Measurements from ENCODE around the gene ABCC9. TPM values are rescaled to one million over a fixed set of nuclear protein-coding genes. Genes with fewer than 3 reads are reported as not detected.
"Not testable (repeated sequence)": the region's sequence is repeated elsewhere in the genome, so short reads cannot be mapped to it uniquely, and the experiment has no call there.

The ABCC9 gene
- total and polyA plus RNA-seq, 10 donors, result 0.42 to 21.8 (median 14.2) TPM

- no peak for DNase-seq
- intact Hi-C loops (cut with DNase I; ENCODE audit: low total_unique reads), result no loop called here
- WGBS, 5 donors, result 75 to 83% (median 79%) methylated on average over 7 of the region's 7 CpGs
- Histone ChIP-seq H3K36me3 (no peaks in the 10 kb centered on the region), H3K9me3 (peaks cover 0 to 12% (median 4%) of the 10 kb centered on the region in 8 donors), H3K4me3 (no peak overlapping the region), H3K27ac (no peak overlapping the region), H3K27me3 (replicated peaks in 1 of 7) (no peaks in the 10 kb centered on the region), H3K4me1 (peaks cover 0 to 10% (median 0%) of the 10 kb centered on the region in 6 donors)
- no peak for TF ChIP-seq CTCF (IDR thresholded peaks at IDR 0.05 in 8 of 11, conservative IDR thresholded peaks at IDR 0.05 in 3 of 11)
- no peak for TF ChIP-seq POLR2A (IDR thresholded peaks at IDR 0.05)
- no peak for TF ChIP-seq POLR2AphosphoS5 (IDR thresholded peaks at IDR 0.05)
Observed at GRCh38 chr12:21788089-21788983, 152.9 kb downstream of the ABCC9 start.

GRCh38 chr12:21786041-21786531 lies 155.1 kb downstream of the ABCC9 start:
- intact Hi-C loops (cut with DNase I; ENCODE audit: low total_unique reads), result no loop called here
- Histone ChIP-seq H3K27ac (no peak overlapping the region), H3K27me3 (replicated peaks in 1 of 7) (no peaks in the 10 kb centered on the region), H3K36me3 (no peaks in the 10 kb centered on the region), H3K4me3 (no peak overlapping the region), H3K9me3 (peaks cover 0 to 12% (median 4%) of the 10 kb centered on the region in 8 donors), H3K4me1 (peaks cover 0 to 10% (median 0%) of the 10 kb centered on the region in 6 donors)
- no peak for TF ChIP-seq POLR2AphosphoS5 (IDR thresholded peaks at IDR 0.05)
- no peak for TF ChIP-seq CTCF (IDR thresholded peaks at IDR 0.05 in 8 of 11, conservative IDR thresholded peaks at IDR 0.05 in 3 of 11)
- no peak for DNase-seq
- 59 to 82% (median 67%) methylated on average over 3 of the region's 3 CpGs for WGBS, 5 donors

DNA sequence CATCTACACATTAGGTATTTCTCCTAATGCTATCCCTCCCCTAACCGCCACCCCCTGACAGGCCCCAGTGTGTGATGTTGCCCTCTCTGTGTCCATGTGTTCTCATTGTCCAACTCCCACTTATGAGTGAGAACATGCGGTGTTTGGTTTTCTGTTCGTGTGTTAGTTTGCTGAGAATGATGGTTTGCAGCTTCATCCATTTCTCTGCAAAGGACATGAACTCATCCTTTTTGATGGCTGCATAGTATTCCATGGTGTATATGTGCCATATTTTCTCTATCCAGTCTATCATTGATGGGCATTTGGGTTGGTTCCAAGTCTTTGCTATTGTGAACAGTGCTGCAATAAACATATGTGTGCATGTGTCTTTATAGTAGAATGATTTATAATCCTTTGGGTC lies 158.5 kb downstream of the ABCC9 start:
- DNase-seq; H3K4me3 ChIP-seq; H3K27ac ChIP-seq; H3K9me3 ChIP-seq; intact Hi-C loops (cut with DNase I; ENCODE audit: low total_unique reads); H3K27me3 ChIP-seq (replicated peaks in 1 of 7); H3K36me3 ChIP-seq: not testable (repeated sequence)
- 89 to 98% (median 95%) methylated on average over 3 of the region's 3 CpGs for WGBS, 5 donors
- peaks cover 0 to 10% (median 0%) of the 10 kb centered on the region in 6 donors for H3K4me1 ChIP-seq

DNA sequence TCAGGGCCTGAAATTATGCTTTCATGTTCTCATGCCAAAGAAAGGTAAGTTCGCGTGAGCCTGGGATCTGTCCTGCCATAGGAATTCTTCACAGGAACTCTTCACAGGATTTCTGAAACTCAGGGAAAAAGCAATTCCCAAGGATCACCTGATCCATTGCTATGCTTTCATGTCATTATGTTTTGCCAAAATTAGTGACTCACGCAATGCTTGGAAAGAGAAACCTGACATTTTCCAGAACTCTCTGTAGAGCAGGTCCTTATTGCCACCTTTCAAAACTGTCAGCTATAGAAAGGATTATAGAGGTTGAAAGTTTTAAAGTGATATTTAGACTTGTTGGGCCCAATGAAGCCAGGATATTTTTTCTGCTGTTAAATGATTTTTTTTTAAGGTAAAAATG lies 160.4 kb downstream of the ABCC9 start:
- DNase-seq, result no peak
- TF ChIP-seq POLR2A (IDR thresholded peaks at IDR 0.05), result no peak
- no peak for TF ChIP-seq POLR2AphosphoS5 (IDR thresholded peaks at IDR 0.05)
- no peak for TF ChIP-seq CTCF (IDR thresholded peaks at IDR 0.05 in 8 of 11, conservative IDR thresholded peaks at IDR 0.05 in 3 of 11)
- intact Hi-C loops (cut with DNase I; ENCODE audit: low total_unique reads), result no loop called here
- Histone ChIP-seq H3K4me1 (peaks cover 0 to 2% (median 0%) of the 10 kb centered on the region in 6 donors), H3K27me3 (replicated peaks in 1 of 7) (peaks cover 0 to 16% (median 0%) of the 10 kb centered on the region in 7 donors), H3K27ac (no peak overlapping the region), H3K36me3 (no peaks in the 10 kb centered on the region), H3K9me3 (no peaks in the 10 kb centered on the region), H3K4me3 (no peak overlapping the region)
- WGBS, 5 donors, result 91 to 95% (median 93%) methylated on average over 3 of the region's 3 CpGs

Data from spleen (tissue), 11 donors.